ENCODE measurements around the gene NHEJ1.

NHEJ1 gene

DNA sequence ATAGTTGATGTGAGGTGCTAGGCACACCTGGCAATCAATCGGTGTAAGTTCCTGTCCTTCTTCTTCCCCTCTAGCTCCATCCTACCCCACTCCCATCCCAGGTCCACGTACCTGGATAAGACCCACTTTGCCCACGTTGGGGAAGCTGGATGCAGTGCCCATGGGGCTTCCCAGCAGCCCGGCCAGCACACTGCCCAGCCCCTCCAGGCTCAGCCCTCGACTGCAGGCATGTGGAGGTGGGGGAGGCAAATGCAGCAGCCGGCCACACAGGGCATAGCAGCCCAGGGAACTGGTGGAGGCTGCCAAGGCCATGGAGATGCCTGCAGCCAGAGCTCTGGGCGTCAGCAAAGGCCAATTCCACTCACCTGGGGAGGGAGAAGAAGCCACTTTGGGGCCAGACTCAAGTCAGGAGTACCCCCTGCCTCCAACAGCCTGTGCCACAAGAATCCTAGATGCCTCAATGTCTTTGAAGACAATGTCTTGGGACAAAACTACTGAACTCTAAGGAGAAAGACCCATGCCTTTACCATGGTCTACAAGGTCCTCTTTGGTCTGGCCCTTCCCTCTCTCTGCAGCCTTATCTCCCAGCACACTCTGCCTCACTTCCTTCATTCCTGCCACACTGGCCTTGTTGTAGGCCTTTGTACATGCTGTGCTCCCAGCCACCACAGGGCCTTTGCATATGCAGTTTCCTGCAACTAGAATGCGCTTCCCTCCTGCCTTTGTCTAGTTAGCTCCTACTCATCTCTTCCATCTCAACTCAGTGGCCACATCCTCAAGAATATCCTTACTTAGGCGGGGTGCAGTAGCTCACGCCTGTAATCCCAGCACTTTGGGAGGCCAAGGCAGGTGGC, 4.7 kb upstream of the NHEJ1 start:
- DNase-seq, result no peak

DNA sequence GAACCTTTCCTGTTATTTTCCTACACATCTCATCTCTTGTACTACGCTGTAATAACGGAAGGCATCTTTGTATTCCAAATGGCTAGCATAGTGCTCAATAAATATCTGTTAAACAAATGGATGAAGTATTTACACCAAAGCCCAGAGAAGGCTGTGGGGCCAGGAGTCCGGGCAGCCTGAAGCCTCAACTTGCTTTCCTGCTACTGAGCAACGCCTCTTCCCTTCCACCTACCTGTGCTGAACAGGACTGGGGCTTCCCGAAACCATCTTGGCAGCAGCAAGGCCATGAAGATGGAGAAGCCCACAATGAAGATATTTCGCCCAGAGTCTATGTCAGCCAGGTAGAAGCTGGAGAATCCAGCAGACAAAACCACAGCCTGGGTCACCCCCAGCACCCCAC, 2.5 kb upstream of the NHEJ1 start:
- DNase-seq, result no peak

DNA sequence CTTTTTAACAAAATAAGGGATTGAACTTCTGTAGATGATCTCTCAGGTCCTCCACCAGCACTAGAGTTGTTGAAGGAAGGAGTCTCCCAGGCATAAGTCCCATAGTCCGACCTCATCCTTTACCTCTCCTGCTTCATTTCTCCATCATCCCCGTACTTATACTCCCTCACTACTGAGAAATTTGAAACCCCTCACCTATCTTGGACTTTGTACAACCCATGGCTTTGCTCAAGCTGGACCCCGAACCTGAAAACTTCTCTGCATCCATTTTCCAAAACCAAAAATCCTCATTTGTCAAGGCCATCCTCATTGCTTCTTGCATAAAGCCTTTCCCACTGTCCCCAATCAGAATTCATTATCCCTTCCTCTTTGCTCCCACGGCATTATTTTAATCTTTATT, 482 bp upstream of the NHEJ1 start:
- no peak for DNase-seq

DNA sequence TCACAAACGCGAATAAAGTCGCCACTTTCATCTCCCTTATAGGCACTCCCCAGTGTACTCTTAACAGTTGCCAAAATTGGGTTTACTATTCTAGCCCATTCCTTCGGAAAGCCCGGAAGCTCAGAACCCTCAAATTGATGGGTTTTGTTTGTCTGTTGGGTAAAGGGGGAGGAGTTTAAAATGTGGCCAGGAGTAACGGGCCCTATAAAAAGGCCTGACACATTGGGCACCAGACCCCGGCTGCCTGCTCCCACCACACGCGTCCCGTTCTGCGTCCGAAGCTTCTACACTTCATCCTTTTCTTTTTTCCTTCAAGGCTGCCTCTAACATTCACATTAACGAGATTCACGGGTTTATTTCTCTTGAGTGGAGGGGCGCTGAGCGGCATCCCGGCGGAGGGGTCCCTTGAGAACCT, 837 bp downstream of the NHEJ1 start:
- DNase-seq, result no peak

DNA sequence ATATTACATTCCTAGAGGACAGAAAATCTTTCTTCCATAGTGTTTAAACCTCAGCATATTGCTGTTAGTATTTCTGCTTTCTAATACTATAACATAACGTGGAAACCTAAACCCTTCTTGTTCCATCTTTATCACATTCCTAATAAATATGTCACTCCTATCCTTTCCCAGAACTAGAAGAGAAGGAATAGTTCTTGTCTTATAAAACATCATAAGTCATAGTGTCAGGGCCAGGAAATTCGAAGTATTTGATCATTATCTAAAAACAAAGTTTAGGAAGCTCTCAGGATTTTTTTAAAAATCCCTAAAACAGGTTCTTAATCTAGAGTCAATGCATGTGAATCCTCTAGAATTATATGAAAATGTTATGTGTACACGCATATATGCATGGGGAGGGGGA, 2.0 kb downstream of the NHEJ1 start:
- DNase-seq, result no peak

DNA sequence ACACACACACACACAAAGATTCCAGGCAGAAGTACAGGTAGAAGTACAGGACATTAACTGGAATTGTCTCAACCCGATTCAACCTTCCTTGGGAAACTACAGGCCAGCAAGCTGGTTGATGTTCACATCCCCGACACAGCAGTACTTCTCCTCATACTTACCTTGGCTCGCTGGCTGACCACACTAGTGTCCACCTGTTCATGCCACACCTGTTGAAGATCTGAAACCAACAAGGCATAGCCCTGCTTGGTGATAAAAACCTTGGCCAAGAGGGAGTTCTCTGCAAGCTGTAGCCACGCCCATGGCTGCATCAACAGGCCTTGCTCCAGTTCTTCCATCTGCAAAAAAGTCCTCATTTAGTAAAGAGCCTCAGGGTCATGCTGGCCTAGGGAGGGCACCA, 2.6 kb downstream of the NHEJ1 start:
- no peak for DNase-seq

DNA sequence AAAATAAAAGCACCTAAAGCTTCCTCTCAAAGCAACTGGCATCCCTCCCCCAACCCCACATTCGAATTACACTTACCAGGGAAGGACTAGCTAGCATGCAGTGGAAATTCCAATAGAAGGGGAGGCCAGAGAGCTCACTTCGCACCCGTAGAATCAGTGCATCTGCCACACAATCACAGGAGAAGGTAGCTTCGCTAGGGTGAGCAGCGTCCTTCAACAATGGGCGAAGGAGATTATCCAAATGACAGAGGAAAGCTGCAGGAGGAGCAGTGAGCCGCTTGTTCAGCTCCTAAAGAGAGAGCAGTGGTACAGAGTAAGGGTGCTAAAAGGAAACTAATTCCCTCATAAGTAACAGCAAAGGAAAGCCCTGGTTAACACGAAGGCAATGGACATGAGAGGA, 3.2 kb downstream of the NHEJ1 start:
- no peak for DNase-seq

DNA sequence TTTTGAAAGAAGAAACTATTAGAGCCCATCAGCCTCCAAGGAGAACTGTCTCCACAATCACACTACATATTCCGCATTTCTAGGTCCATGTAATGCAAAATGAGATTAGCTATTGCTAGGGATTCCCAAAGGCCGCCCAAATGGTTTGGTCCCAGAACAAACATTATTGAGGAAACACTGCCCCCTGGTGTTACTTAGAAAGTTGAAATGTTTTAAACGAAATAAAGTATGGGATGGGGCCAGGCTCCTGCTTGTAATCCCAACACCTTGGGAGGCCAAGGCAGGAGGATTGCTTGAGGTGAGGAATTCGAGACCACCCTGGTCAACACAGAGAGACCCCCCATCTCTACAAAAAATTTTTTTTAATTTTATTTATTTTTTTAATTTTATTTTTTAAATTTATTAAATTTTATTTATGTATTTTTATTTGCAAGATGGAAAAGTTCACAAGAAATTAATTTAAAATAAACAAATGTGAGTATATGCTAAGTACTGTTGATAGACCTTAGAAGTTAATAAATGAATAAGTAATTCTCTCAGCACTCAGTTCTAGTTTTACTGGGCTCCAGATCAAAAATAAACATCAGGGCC, 5.5 kb downstream of the NHEJ1 start:
- DNase-seq, result no peak

DNA sequence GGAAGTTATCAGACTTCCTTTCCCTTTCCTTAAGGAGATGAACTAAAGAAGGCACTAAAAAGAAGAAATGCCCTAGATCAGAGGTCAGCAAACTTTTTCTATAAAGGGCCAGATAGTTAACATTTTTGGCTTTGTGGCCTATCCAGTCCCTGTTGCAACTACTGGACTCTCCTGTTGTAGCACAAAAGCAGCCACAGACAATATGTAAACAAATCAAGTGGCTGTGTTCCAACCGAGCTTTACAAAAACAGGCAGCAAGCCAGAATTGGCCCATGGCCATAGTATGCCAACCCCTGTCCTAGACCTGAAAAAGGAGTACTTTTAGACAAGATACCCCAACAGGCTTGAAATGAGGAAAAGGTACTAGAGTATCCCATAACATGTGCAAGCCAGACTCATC, 10.9 kb downstream of the NHEJ1 start:
- no peak for DNase-seq

DNA sequence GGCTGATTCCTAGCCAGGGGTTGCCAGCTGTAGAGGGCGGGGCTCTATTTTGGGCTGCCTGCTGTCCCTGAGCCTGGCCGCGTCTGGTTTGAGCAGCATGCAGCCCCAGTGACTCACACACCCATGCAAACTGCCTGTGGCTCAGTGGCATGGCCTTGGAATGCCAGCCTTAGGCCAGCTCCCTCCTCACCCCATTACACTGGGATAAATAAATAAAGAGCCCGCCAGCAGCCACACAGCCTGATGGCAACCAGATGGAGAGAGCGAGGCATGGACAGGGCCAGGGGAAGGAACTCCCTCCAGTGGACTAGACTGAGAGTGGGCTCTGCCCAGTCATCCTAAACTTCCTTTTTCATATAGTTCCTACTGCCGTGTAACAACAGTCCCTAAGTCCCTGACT, 18.3 kb downstream of the NHEJ1 start:
- no peak for DNase-seq

DNA sequence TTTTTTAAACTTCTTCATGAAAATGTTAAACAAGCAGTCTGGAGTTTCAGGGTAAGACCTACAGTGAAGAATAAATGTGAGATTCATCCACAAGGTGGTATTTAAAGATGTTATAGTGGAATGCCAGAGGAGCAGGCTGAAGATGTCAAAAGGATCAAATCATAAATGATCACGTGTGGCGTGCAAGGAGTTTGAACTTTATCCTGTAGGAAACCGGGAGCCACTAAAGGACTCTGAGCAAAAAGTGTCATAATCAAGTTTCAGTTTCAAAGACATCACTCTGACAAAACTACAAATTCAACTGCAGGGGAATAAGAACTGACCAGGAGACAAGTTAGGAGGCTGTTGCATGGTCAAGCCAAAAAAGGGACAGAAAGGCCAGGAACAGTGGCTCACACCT, 19.9 kb downstream of the NHEJ1 start:
- DNase-seq, result no peak

DNA sequence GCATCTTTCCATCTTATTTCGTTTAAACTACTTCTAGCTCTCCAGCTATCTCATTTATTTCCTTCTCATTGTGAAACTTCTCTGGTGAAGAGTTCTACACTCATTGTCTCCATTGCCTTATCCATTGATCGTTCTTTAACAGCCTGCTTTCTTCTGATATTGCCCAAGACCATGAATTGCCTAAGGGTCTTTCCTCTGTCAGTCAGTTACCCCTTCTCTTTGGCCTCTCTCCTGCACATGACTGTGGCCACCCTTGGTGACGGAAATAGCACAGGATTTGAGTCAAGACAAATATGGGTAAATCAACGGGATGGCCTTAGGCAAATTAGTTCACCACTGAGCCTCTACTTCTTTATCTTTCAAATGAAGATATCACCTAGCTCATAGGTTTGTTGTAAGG, 26.6 kb downstream of the NHEJ1 start:
- DNase-seq, result no peak

DNA sequence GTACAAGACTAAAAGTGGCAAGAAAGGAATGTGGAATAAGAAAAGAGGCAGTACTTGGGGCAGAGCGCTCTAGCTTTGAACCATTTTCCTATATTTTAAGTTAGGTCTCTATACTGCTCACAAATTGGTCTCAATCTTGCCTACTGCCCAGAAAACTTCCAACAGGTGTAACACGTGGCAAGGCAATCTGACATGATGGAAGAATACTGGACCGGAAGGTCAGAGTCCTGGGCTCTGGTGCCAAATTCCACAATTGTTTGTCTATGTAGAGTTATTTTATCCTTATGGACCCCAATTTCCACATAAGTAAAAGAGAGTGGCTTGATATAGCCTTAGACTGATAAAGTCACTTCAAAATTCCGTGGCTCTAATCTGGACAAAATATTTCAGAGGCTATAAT, 28.9 kb downstream of the NHEJ1 start:
- DNase-seq, result no peak

DNA sequence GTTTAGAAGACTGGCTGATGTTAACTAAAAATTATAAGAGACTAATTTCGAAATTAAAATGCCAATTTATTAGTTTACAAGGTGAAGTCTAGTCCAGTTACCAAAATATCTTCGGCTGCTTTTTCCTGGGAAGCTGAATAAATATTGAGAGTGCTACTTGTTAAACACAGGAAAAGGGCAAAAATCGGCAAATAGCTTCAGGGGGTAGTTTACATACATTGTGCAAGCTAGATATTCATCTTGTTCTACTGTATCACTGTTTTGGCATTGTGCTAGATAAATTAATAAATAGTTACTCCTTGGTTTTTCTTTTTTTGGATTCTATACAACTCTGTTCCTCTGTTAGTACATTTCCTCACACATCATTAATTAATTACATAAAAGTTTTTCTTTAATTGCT, 29.3 kb downstream of the NHEJ1 start:
- no peak for DNase-seq

DNA sequence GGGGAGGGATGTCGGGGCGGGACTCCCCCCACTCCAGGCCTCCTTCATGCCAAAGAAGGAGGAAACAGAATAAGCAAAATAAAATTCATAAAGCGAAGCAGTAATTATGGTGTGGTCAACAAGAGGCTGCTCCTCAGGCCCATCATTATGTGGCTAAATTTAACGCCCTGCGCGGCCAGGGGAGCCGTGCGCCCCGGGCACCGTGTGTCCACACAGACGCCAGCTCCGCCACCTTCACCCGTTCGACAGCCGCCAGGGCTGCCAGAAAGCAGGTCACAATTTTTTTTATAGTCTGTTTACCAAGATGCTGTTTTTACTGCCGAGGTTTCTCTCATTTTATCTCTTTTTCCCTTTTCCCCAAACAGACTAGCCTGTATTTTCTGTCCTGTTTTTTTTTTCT, 31.0 kb downstream of the NHEJ1 start:
- no peak for DNase-seq

DNA sequence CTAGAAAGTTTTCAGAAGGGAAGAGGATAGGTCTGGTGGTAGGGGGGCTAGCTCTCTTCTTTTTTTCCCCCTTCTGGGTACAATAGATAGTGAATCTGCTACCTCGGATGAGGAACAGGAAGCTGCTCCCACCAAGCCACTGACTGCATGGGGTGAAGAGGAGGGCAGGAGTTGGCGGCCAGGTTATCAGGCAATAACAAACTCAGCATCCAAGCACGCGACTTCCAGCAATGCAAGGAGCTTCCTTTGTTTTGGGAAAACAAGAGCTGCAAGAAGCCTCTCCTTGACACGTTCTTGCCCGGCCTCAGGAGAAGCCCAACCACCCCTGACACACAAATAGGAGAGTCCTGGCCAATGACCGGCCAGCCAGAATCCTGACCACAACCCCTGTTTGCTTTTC, 32.2 kb downstream of the NHEJ1 start:
- DNase-seq, result no peak

DNA sequence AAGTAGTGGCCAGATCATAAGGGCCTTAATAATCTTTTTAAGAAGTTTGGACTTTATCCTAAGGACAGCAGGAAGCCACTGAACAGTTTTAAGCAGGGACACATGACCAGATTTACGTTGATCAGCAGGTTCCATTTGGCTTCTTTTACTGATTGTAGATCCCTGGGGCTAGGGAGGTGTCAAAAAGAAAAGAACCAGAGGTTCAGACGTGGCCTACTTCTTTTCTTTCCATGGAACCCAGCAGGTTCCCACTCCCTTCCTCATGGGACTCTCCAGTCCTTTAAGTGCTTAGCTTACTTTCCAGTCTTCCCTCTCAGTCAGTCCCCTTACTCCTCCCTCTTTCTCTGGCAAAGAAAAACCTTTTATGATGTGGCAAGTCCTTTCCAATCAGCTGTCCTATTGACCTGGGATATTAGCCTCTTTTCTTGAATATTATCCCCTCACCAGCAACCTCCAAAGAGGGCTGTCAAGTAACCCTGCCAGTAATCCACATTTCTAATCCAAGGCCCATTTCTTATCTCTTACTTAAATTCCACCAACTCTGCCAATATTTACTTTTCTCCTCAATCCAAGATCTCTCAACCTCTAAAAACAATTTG, 33.5 kb downstream of the NHEJ1 start:
- DNase-seq, result no peak

DNA sequence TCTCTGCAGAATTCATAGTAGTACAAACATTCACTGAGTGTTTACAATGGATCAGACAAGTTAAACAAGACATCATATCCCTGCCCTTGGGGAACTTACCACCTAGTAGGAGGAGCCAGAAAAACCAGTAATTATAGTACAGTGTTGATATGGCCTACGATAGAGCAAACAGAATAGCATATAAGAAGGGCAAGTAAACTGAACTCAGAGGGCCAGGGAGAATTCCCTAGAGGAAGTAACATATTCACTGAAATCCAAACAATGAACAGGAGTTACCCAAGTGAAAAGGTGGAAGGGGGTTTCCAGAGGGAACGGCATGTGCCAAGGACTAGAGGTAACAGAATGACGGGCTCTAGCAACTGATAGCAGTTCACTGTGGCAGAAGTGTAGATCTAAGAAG, 34.1 kb downstream of the NHEJ1 start:
- DNase-seq, result no peak

DNA sequence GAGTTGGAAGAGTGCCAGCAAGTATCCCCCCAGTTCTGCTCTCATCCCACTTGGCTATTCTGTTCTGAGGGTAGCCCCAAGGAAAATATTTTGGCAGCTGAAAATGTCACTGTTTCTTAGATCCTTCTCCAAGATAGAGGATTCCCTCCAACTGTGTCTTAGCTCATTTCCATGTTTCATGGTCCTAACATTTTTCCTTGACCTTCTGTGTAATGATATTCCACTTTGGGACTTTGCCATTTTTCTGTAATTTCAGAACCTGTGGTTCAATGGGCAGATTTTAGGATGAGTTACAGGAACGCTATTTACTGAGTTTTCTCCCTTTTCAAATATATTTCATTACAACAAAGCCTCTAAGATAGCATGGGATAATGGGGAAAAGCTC, 34.7 kb downstream of the NHEJ1 start:
- no peak for DNase-seq

DNA sequence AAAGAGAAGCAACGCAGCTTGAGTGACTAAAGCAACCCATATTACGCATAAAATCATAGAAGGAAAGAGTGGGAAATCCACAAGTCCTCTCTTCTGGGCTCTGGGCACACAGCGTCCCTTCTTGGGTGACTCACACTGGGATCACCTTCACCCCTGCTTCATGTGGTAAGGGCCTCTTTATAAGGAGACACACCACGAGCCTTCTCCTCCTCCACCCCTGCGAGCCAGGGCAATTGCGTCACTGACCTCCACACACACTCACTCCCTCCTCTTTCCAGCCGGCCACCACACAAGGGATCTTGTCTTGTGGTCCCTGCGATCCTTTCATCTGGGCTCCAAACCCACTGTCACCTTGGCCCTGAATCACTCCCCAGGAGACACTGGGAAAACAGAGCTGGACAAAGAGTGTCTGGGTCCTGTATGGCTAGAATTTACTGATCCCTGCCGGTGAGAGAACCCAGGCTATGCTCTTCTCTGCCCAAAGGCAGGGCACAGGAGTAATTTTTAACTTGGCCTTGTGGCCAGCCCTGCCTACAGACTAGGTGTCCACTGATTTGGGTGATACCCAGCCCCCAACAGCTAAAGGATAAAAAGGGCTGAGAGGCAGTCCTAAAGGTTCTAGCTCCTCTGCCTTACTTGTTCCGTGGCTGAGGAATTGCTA, 35.3 kb downstream of the NHEJ1 start:
- DNase-seq, result no peak

DNA sequence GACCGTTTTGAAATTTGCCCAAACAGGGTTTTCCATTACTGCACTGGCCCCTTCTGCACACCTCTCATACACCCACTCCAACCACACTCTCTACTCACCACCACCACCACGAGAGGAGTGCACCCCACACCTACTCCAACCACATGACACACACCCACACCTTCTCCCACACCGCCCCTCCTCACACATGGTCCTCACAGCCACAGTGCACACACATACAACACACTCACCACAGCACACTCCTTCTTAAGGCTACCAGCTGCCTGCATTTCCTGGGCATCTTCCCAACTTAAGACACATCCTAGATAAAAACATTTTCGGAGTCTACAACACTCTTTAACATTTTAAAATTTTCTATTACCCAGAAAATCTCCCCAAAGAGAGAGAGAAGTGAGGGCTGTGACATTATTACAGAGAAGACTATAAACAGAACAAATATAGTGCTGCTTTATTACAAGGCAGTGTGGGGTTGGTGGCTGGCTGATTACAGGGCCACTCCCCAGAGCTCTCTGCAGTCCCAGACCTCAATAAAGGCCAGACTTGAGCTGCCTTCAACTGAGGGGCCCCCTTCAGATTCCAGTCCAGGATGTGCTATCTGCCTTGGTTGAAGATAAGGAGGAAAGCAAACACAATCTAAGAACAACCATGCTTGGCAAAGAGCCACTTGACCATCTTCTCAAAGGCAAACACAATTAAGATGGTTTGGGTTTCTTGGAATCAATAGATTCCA, 36.1 kb downstream of the NHEJ1 start:
- no peak for DNase-seq

DNA sequence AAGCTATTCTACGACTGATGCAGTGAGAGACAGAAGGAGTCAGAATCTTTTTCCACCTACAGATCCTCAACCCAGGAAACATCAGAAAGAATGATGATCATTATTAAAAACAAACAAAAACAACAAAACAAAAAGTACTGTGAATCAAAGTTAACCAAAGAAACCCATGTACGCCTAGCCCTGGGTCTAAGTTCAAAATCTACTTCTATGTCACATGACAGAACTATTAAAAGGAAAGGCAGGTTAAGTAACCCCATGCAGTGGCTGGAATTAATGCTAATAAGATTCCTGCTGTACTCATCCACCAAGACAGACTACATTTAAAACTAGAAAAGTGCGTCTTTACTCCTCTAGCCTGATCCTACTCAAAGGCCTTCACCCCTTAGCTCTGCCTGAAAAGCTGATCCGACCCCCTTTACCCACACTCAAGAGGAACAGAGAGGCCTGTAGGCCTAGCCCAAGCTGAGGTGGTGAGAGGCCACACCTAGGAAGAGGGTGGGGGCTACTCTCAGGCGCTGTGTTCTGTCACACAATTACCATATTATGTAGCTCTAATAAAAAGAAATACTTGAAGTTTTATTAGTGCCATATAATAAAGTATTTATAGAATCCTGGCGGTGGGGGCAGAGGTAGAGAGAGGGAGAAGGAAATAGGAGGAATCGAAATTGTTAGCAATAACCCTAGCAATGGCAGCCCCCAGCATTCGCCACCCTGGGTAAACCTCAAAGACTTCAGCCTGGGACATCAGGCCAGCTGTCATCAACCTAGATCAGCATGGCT, 37.1 kb downstream of the NHEJ1 start:
- no peak for DNase-seq

Measured in activated naive CD4-positive, alpha-beta T cell (primary cell).